Measurements from ENCODE around the gene SUFU.

SUFU gene

GRCh38 chr10:102678068-102678400 is 174.3 kb downstream of the SUFU start:
- Histone ChIP-seq H3K4me1 (ENCODE audit: control insufficient read depth in 1 of 2, insufficient read depth in 1 of 2, low read depth in 1 of 2, low read length in 1 of 2) (peaks cover 62 to 64% of the 10 kb centered on the region in 2 experiments), H3K4me3 (ENCODE audit: low read depth in 1 of 2, low read length in 1 of 2) (no peak overlapping the region), H3K27me3 (peaks cover 17% of the 10 kb centered on the region), H3K27ac (peak overlapping the region; percentile 98), H3K9me3 (no peaks in the 10 kb centered on the region), H3K36me3 (no peaks in the 10 kb centered on the region)
- TF ChIP-seq, protein P1, sequence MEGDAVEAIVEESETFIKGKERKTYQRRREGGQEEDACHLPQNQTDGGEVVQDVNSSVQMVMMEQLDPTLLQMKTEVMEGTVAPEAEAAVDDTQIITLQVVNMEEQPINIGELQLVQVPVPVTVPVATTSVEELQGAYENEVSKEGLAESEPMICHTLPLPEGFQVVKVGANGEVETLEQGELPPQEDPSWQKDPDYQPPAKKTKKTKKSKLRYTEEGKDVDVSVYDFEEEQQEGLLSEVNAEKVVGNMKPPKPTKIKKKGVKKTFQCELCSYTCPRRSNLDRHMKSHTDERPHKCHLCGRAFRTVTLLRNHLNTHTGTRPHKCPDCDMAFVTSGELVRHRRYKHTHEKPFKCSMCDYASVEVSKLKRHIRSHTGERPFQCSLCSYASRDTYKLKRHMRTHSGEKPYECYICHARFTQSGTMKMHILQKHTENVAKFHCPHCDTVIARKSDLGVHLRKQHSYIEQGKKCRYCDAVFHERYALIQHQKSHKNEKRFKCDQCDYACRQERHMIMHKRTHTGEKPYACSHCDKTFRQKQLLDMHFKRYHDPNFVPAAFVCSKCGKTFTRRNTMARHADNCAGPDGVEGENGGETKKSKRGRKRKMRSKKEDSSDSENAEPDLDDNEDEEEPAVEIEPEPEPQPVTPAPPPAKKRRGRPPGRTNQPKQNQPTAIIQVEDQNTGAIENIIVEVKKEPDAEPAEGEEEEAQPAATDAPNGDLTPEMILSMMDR (IDR thresholded peaks at IDR 0.05) = no peak

- H3K4me3 ChIP-seq (ENCODE audit: low read depth in 1 of 2, low read length in 1 of 2) = peak overlapping the region; percentile 48 to 51
- H3K36me3 ChIP-seq = no peaks in the 10 kb centered on the region
- H3K27ac ChIP-seq = peak overlapping the region; percentile 98
- no peaks in the 10 kb centered on the region for H3K9me3 ChIP-seq
- H3K27me3 ChIP-seq = peaks cover 11% of the 10 kb centered on the region
- TF ChIP-seq, protein P1 (IDR thresholded peaks at IDR 0.05) = peak; percentile 78
- peaks cover 54 to 56% of the 10 kb centered on the region in 2 experiments for H3K4me1 ChIP-seq (ENCODE audit: control insufficient read depth in 1 of 2, insufficient read depth in 1 of 2, low read depth in 1 of 2, low read length in 1 of 2)
Measured at GRCh38 chr10:102678842-102679289, 175.1 kb downstream of the SUFU start.

DNA sequence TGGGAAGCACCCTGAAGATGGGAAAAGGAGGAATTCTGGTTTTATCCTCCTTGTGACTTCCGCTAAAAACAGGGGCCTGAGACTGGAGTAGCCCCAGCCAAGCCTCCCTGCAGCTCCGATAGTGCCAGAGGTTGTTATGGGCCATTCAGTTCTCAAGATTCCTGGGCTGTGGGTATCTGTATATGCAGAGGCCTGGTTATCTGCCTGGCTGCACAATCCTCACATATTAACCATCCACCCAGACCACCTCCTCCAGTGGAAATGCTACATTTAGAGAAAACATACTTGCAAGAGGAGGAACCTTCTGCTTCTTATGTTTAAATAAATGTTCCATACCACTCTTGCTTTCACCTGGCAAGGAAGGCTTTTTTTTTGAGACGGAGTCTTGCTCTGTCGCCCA is 175.8 kb downstream of the SUFU start:
- no peak overlapping the region for H3K4me3 ChIP-seq (ENCODE audit: low read depth in 1 of 2, low read length in 1 of 2)
- TF ChIP-seq, protein P1 (IDR thresholded peaks at IDR 0.05) = no peak
- peak overlapping the region; percentile 98 for H3K27ac ChIP-seq
- H3K36me3 ChIP-seq = no peaks in the 10 kb centered on the region
- H3K27me3 ChIP-seq = peaks cover 4% of the 10 kb centered on the region
- H3K4me1 ChIP-seq (ENCODE audit: control insufficient read depth in 1 of 2, insufficient read depth in 1 of 2, low read depth in 1 of 2, low read length in 1 of 2) = peaks cover 47 to 48% of the 10 kb centered on the region in 2 experiments
- no peaks in the 10 kb centered on the region for H3K9me3 ChIP-seq

DNA sequence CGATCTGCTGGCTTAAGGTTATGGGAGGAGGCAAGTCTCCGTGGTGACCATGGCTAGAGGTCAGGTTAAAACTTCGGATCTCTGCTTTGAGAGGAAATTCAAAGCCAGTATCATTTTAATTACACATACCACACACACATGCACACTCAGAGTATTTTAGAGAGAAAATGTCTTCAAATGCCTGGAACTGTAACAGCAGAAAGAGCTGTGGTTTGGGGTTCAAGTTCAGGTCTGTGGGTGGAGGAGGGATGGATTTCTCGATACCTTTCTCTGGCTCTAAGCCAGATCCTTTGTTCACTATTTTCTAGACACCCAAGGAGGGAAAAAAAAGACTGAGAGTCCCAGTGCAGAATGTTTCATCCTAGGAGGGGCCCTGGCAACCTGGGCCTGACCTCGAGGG is 177.9 kb downstream of the SUFU start:
- TF ChIP-seq, protein P1 (IDR thresholded peaks at IDR 0.05) = no peak
- H3K9me3 ChIP-seq = no peaks in the 10 kb centered on the region
- no peak overlapping the region for H3K27ac ChIP-seq

DNA sequence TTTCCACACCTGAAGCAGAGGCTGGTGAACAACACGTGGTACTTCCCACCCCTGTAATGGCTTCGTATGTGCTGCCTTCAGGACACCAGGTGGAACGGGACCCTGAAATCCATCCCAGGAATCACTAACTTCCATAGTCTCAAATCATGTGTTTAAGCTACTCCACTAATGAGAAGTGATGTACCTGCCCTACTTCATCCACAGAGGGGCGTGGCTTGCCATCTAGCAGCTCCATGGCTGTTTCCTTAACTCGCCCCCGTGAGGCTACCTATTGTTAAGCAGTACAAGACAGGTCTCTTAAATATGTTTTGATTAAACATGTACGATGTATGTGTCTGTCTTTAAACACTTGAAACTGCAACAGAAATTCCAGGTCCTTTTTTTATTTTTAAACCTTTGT is 178.6 kb downstream of the SUFU start:
- no peaks in the 10 kb centered on the region for H3K27me3 ChIP-seq
- H3K4me3 ChIP-seq (ENCODE audit: low read depth in 1 of 2, low read length in 1 of 2) = no peak overlapping the region
- no peak overlapping the region for H3K27ac ChIP-seq
- H3K9me3 ChIP-seq = no peaks in the 10 kb centered on the region
- H3K4me1 ChIP-seq (ENCODE audit: control insufficient read depth in 1 of 2, insufficient read depth in 1 of 2, low read depth in 1 of 2, low read length in 1 of 2) = peaks cover 20% of the 10 kb centered on the region in 2 experiments
- peaks cover 7% of the 10 kb centered on the region for H3K36me3 ChIP-seq
- TF ChIP-seq, protein P1 (IDR thresholded peaks at IDR 0.05) = no peak

More for the DNA sequence above, 177.9 kb downstream of the SUFU start:
- Histone ChIP-seq H3K27me3 (no peaks in the 10 kb centered on the region), H3K36me3 (peaks cover 7% of the 10 kb centered on the region), H3K4me3 (ENCODE audit: low read depth in 1 of 2, low read length in 1 of 2) (no peak overlapping the region), H3K4me1 (ENCODE audit: control insufficient read depth in 1 of 2, insufficient read depth in 1 of 2, low read depth in 1 of 2, low read length in 1 of 2) (peaks cover 27% of the 10 kb centered on the region in 2 experiments)

GRCh38 chr10:102682981-102683380 is 179.2 kb downstream of the SUFU start:
- H3K4me1 ChIP-seq (ENCODE audit: control insufficient read depth in 1 of 2, insufficient read depth in 1 of 2, low read depth in 1 of 2, low read length in 1 of 2) = peaks cover 14 to 15% of the 10 kb centered on the region in 2 experiments
- no peaks in the 10 kb centered on the region for H3K27me3 ChIP-seq
- TF ChIP-seq, protein P1 (IDR thresholded peaks at IDR 0.05) = no peak
- no peaks in the 10 kb centered on the region for H3K9me3 ChIP-seq
- peaks cover 7% of the 10 kb centered on the region for H3K36me3 ChIP-seq
- H3K4me3 ChIP-seq (ENCODE audit: low read depth in 1 of 2, low read length in 1 of 2) = no peak overlapping the region
- H3K27ac ChIP-seq = no peak overlapping the region
